Vagina (tissue), 2 donors: ENCODE measurements around the gene ACAP1. TPM values are rescaled to one million over a fixed set of nuclear protein-coding genes. Genes with fewer than 3 reads are reported as not detected.

Experiments
- DNase-seq, 2 donors: peaks; one replicate each; pipeline ENCODE4 v3.0.0-alpha.2; 2017; ENCODE audit errors: extremely low spot score in 2 of 2
- H3K27ac ChIP-seq: fragments of 200-600 bp; sonication (generic); one replicate; pipeline ENCODE4 v1.5.1; 2019
- H3K27me3 ChIP-seq: fragments of 200-600 bp; sonication (generic); one replicate; pipeline ENCODE4 v1.5.1; 2019
- H3K36me3 ChIP-seq, 2 donors: fragments of 200-600 bp; sonication (generic); one replicate each; pipeline ENCODE4 v1.5.1; 2017 to 2019
- H3K4me1 ChIP-seq: fragments of 200-600 bp; sonication (generic); one replicate; pipeline ENCODE4 v1.5.1; 2019
- H3K4me3 ChIP-seq, 2 donors: fragments of 200-600 bp; sonication (generic); 1 replicate in 1 of 2; 2 replicates in 1 of 2; pipeline ENCODE4 v1.5.1; 2016 to 2019
- H3K9me3 ChIP-seq: fragments of 200-600 bp; sonication (generic); one replicate; pipeline ENCODE4 v1.5.1; 2019
- CTCF ChIP-seq, 3 experiments: fragments of 450-650 bp in 2 of 3; fragments of 200-600 bp in 1 of 3; sonication (generic) in 1 of 3; IDR thresholded peaks; one replicate each; pipeline ENCODE4 v1.5.1; 2017 to 2019; ENCODE audit warnings: antibody characterized with exemption in 3 of 3, mild to moderate bottlenecking in 2 of 3, moderate library complexity in 2 of 3
- POLR2A ChIP-seq, 2 donors: fragments of 450-650 bp; IDR thresholded peaks; one replicate each; pipeline ENCODE4 v1.6.1; 2017; ENCODE audit warnings: antibody characterized with exemption in 2 of 2, mild to moderate bottlenecking in 2 of 2, moderate library complexity in 2 of 2
- POLR2AphosphoS5 ChIP-seq, 2 donors: sonication (generic); formaldehyde crosslinking; IDR thresholded peaks; one replicate each; pipeline ENCODE4 v1.9.0; 2017; ENCODE audit warnings: antibody characterized with exemption in 2 of 2, mild to moderate bottlenecking in 2 of 2, low read depth in 1 of 2; ENCODE audit not compliant: insufficient read depth in 1 of 2
- intact Hi-C: fragments of 100-400 bp; cut with DNase I; formaldehyde crosslinking; loops from one replicate; pipeline ENCODE4 v1.15.1; 2023
- total RNA-seq: library from RNA; depleted of rRNA; stranded (reverse); fragments of >200 nt; gene quantifications from one replicate; pipeline ENCODE4 v1.2.3, GENCODE V29; 2016

ACAP1 gene
- total RNA-seq, 1 donor from 2014 or later, result 7.6 TPM

- DNase-seq, result peak in 1 of 2 donors; percentile 93
- peaks cover 0 to 3% of the 10 kb centered on the region in 2 donors for H3K36me3 ChIP-seq
- peak in 1 of 2 donors; percentile 51 for TF ChIP-seq POLR2AphosphoS5 (IDR thresholded peaks at IDR 0.05; ENCODE audit: insufficient read depth in 1 of 2, low read depth in 1 of 2)
- TF ChIP-seq POLR2A (IDR thresholded peaks at IDR 0.05), result no peak
- H3K27ac ChIP-seq, result peak overlapping the region; percentile 67
- H3K4me3 ChIP-seq, result peak overlapping the region; percentile 44 to 53
- intact Hi-C loops, result no loop called here
- H3K27me3 ChIP-seq, result no peaks in the 10 kb centered on the region
- no peaks in the 10 kb centered on the region for H3K9me3 ChIP-seq
- peaks cover 39% of the 10 kb centered on the region for H3K4me1 ChIP-seq
Observed at GRCh38 chr17:7383742-7384488, 47.6 kb downstream of the ACAP1 start.

- peak overlapping the region; percentile 67 for H3K27ac ChIP-seq
- no peak for TF ChIP-seq POLR2A (IDR thresholded peaks at IDR 0.05)
- H3K9me3 ChIP-seq, result no peaks in the 10 kb centered on the region
- peaks cover 0 to 9% of the 10 kb centered on the region in 2 donors for H3K36me3 ChIP-seq
- no peaks in the 10 kb centered on the region for H3K27me3 ChIP-seq
- peak overlapping the region; percentile 44 to 53 for H3K4me3 ChIP-seq
- DNase-seq, result peak in 1 of 2 donors; percentile 90
- intact Hi-C loops, result no loop called here
- peaks cover 39% of the 10 kb centered on the region for H3K4me1 ChIP-seq
Observed at GRCh38 chr17:7384489-7385081, 48.3 kb downstream of the ACAP1 start.

GRCh38 chr17:7388856-7389255 is 52.5 kb downstream of the ACAP1 start:
- no peak for DNase-seq
- Histone ChIP-seq H3K27ac (no peak overlapping the region), H3K4me1 (peaks cover 23% of the 10 kb centered on the region), H3K27me3 (no peaks in the 10 kb centered on the region), H3K9me3 (no peaks in the 10 kb centered on the region), H3K36me3 (peaks cover 0 to 16% of the 10 kb centered on the region in 2 donors), H3K4me3 (no peak overlapping the region)
- TF ChIP-seq CTCF (IDR thresholded peaks at IDR 0.05) (no peak), POLR2AphosphoS5 (IDR thresholded peaks at IDR 0.05; ENCODE audit: insufficient read depth in 1 of 2, low read depth in 1 of 2) (no peak)
- intact Hi-C loops, result no loop called here

- no peak for DNase-seq
- H3K27ac ChIP-seq, result no peak overlapping the region
- H3K36me3 ChIP-seq, result peaks cover 0 to 16% of the 10 kb centered on the region in 2 donors
- H3K4me3 ChIP-seq, result no peak overlapping the region
- H3K4me1 ChIP-seq, result peaks cover 18% of the 10 kb centered on the region
- H3K9me3 ChIP-seq, result no peaks in the 10 kb centered on the region
- intact Hi-C loops, result loop anchor here (5.0 kb wide), 1 partner anchor 97 kb away; no protein-coding TSS in a partner anchor
- H3K27me3 ChIP-seq, result no peaks in the 10 kb centered on the region
- TF ChIP-seq CTCF (IDR thresholded peaks at IDR 0.05) (no peak), POLR2AphosphoS5 (IDR thresholded peaks at IDR 0.05; ENCODE audit: insufficient read depth in 1 of 2, low read depth in 1 of 2) (no peak), POLR2A (IDR thresholded peaks at IDR 0.05) (no peak)
Observed at GRCh38 chr17:7389924-7390910, 53.9 kb downstream of the ACAP1 start.

- intact Hi-C loops, result loop anchor here (5.0 kb wide), 1 partner anchor 96 kb away; no protein-coding TSS in a partner anchor
- DNase-seq, result no peak
- no peak for TF ChIP-seq POLR2AphosphoS5 (IDR thresholded peaks at IDR 0.05; ENCODE audit: insufficient read depth in 1 of 2, low read depth in 1 of 2)
- TF ChIP-seq POLR2A (IDR thresholded peaks at IDR 0.05), result no peak
- TF ChIP-seq CTCF (IDR thresholded peaks at IDR 0.05), result no peak
- H3K4me3 ChIP-seq, result no peak overlapping the region
- H3K9me3 ChIP-seq, result no peaks in the 10 kb centered on the region
- no peak overlapping the region for H3K27ac ChIP-seq
- H3K27me3 ChIP-seq, result no peaks in the 10 kb centered on the region
- H3K36me3 ChIP-seq, result peaks cover 0 to 16% of the 10 kb centered on the region in 2 donors
- H3K4me1 ChIP-seq, result peaks cover 23% of the 10 kb centered on the region
Observed at GRCh38 chr17:7391307-7391706, 55.0 kb downstream of the ACAP1 start.
